HepG2 (cell line): ENCODE data around the gene RAB34. TPM values are rescaled to one million over a fixed set of nuclear protein-coding genes. Genes with fewer than 3 reads are reported as not detected.

Source experiments
- ATAC-seq: fragments of 200-7000 bp; cut with Tn5 transposase; 3 replicates; pipeline ENCODE4 v1.9.1; 2020; ENCODE audit warnings: mild to moderate bottlenecking, moderate library complexity
- BruUV-seq: library from RNA; stranded (reverse); fragments of 400-500 nt; replicated peaks from 2 replicates; lab custom pipeline; 2021; lab: Mats Ljungman, UMichigan
- CTCF ChIA-PET: fragments of 300-600 bp; formaldehyde crosslinking; extraction: SDS; loops from one replicate; lab custom pipeline; 2021; ENCODE audit warnings: low total read pairs, inconsistent platforms, low intra/inter-chr PET ratio; lab: Yijun Ruan, JAX
- POLR2A ChIA-PET: fragments of 350-600 bp; sonication (Branson Sonifier 250); formaldehyde crosslinking; loops from one replicate; lab custom pipeline; 2020; ENCODE audit warnings: antibody characterized with exemption, inconsistent platforms; lab: Yijun Ruan, JAX
- DNase-seq: peaks from one replicate; pipeline ENCODE4 v3.0.0-alpha.2; 2015; ENCODE audit warnings: low spot score
- FAIRE-seq: peaks from 3 replicates; lab custom pipeline; 2011; peaks lifted over from hg19 to GRCh38; lab: Jason Lieb, UNC
- H2AFZ ChIP-seq: one replicate; pipeline ENCODE4 v1.6.1; 2011; ENCODE audit warnings: low read length, inconsistent platforms
- H3K27ac ChIP-seq: fragments of 300-600 bp; 3 replicates; pipeline ENCODE4 v1.8.0; 2011; ENCODE audit warnings: mixed run types, mild to moderate bottlenecking, mixed read lengths, low read length, inconsistent platforms; ENCODE audit not compliant: insufficient read depth; ENCODE audit errors: extremely low read length
- H3K27me3 ChIP-seq, 2 experiments: fragments of 200-600 bp in 1 of 2; 2 replicates in 1 of 2; 3 replicates in 1 of 2; pipeline versions ENCODE4 v1.6.0 to v1.8.0; 2011; ENCODE audit warnings: low read length in 2 of 2, mild to moderate bottlenecking in 2 of 2, moderate library complexity in 2 of 2, inconsistent platforms in 1 of 2; ENCODE audit not compliant: insufficient read depth in 2 of 2, control insufficient read depth in 1 of 2
- H3K36me3 ChIP-seq, 2 experiments: fragments of 200-600 bp in 1 of 2; replicated peaks in 1 of 2; 2 replicates in 1 of 2; 3 replicates in 1 of 2; pipeline versions ENCODE4 v1.5.1 to v1.8.0; 2011; ENCODE audit warnings: low read length in 2 of 2, inconsistent platforms in 1 of 2; ENCODE audit not compliant: insufficient read depth in 2 of 2, control insufficient read depth in 1 of 2
- H3K4me1 ChIP-seq: 2 replicates; pipeline ENCODE4 v1.5.1; 2012; ENCODE audit warnings: low read length, inconsistent platforms; ENCODE audit not compliant: insufficient read depth
- H3K4me2 ChIP-seq: 2 replicates; pipeline ENCODE4 v1.6.0; 2011; ENCODE audit warnings: low read depth, low read length, inconsistent platforms
- H3K4me3 ChIP-seq, 3 experiments: fragments of 200-600 bp in 1 of 3; sonication (generic), shearing (Covaris generic) in 1 of 3; replicated peaks in 1 of 3; 2 replicates each; pipeline ENCODE4 v1.5.1; 2011 to 2016; ENCODE audit warnings: low read length in 3 of 3, inconsistent platforms in 2 of 3, low read depth in 2 of 3, mild to moderate bottlenecking in 2 of 3, control low read depth in 1 of 3, mixed read lengths in 1 of 3; ENCODE audit not compliant: insufficient read depth in 1 of 3
- H3K79me2 ChIP-seq: one replicate; pipeline ENCODE4 v1.6.1; 2011; ENCODE audit warnings: low read length, inconsistent platforms; ENCODE audit not compliant: insufficient read depth
- H3K9ac ChIP-seq: 2 replicates; pipeline ENCODE4 v1.6.0; 2011; ENCODE audit warnings: mild to moderate bottlenecking, low read depth, low read length, inconsistent platforms; ENCODE audit not compliant: insufficient read depth
- H3K9me3 ChIP-seq: 2 replicates; pipeline ENCODE4 v1.5.1; 2012; ENCODE audit warnings: mild to moderate bottlenecking, low read length
- H4K20me1 ChIP-seq: 2 replicates; pipeline ENCODE4 v1.6.0; 2011; ENCODE audit warnings: inconsistent platforms, mild to moderate bottlenecking, low read length, moderate library complexity; ENCODE audit not compliant: insufficient read depth
- DMAP1 ChIP-seq: IDR thresholded peaks from 2 replicates; pipeline ENCODE4 v1.6.1; 2016
- FOXJ3 ChIP-seq: sonication (generic); formaldehyde crosslinking; IDR thresholded peaks from 2 replicates; pipeline ENCODE4 v1.4.0; 2020; ENCODE audit warnings: missing genetic modification reagents, mild to moderate bottlenecking, borderline replicate concordance
- KAT2B ChIP-seq: fragments of 150-350 bp; IDR thresholded peaks from 2 replicates; pipeline ENCODE4 v1.6.1; 2014; ENCODE audit warnings: low read depth, low read length, borderline replicate concordance
- NAIF1 ChIP-seq: sonication (generic); formaldehyde crosslinking; IDR thresholded peaks from 2 replicates; pipeline ENCODE4 v1.5.0; 2020; ENCODE audit warnings: mild to moderate bottlenecking, missing genetic modification reagents, borderline replicate concordance
- POLR2AphosphoS5 ChIP-seq: IDR thresholded peaks from 2 replicates; pipeline ENCODE4 v1.6.1; 2012; ENCODE audit warnings: low read depth, low read length
- SPEN ChIP-seq: sonication (generic); formaldehyde crosslinking; IDR thresholded peaks from 2 replicates; pipeline ENCODE4 v1.5.1; 2020; ENCODE audit warnings: low read depth, mild to moderate bottlenecking, missing genetic modification reagents
- ZFP36 ChIP-seq: fragments of 150-350 bp; IDR thresholded peaks from 2 replicates; pipeline ENCODE4 v1.6.1; 2018; ENCODE audit warnings: borderline replicate concordance, low read length, low read depth; ENCODE audit not compliant: partially characterized antibody
- ZFX ChIP-seq: sonication (generic); formaldehyde crosslinking; IDR thresholded peaks from 2 replicates; pipeline ENCODE4 v1.4.0; 2020; ENCODE audit warnings: mild to moderate bottlenecking, low read depth, missing genetic modification reagents, moderate library complexity
- ZNF850 ChIP-seq: sonication (generic); formaldehyde crosslinking; conservative IDR thresholded peaks from 2 replicates; pipeline ENCODE4 v1.9.0; 2021; ENCODE audit warnings: mild to moderate bottlenecking, missing genetic modification reagents
- ZNF879 ChIP-seq: sonication (generic); formaldehyde crosslinking; IDR thresholded peaks from 2 replicates; pipeline ENCODE4 v1.8.1; 2023; ENCODE audit warnings: missing genetic modification reagents
- WGBS: methylation state at CpG from one replicate; pipeline ENCODE4 v1.1.6; 2017; ENCODE audit warnings: low lambda C conversion rate; 5-methylcytosine and 5-hydroxymethylcytosine counted together
- in situ Hi-C: cut with HindIII; loops from 2 replicates; pipeline ENCODE4 v1.10.0; 2017; ENCODE audit warnings: low pct_unique_long_range_greater_than_20kb; ENCODE audit not compliant: extremely low pct_ligation_motif_present
- intact Hi-C: fragments of 100-400 bp; cut with micrococcal nuclease; formaldehyde crosslinking; loops from one replicate; pipeline ENCODE4 v1.10.0; 2022; ENCODE audit not compliant: unreplicated experiment
- polyA plus RNA-seq, 8 experiments: library from polyadenylated mRNA; depleted of rRNA in 3 of 8; stranded (reverse) in 7 of 8; unstranded in 1 of 8; fragments of >200 nt; fragmentation: Illumina TruSeq in 4 of 8; extraction: Trizol in 4 of 8; gene quantifications; 2 replicates each; pipeline versions ENCODE4 v1.2.1 to v1.2.3, GENCODE V29; 2011 to 2016; ENCODE audit warnings: low read depth in 4 of 8, missing spikeins in 1 of 8, mixed read lengths in 1 of 8; ENCODE audit not compliant: insufficient read depth in 1 of 8
- total RNA-seq, 5 experiments: library from RNA; depleted of rRNA; stranded (reverse); fragments of >200 nt; fragmentation: Illumina TruSeq; extraction: Trizol; gene quantifications; 2 replicates each; pipeline ENCODE4 v1.2.3, GENCODE V29; 2016; ENCODE audit warnings: low read depth in 1 of 5
- TF ChIP-seq, protein P1 (sequence below): sonication (generic); formaldehyde crosslinking; IDR thresholded peaks from 2 replicates; pipeline ENCODE4 v1.5.1; 2020; ENCODE audit warnings: missing genetic modification reagents, mild to moderate bottlenecking, borderline replicate concordance
- TF ChIP-seq, protein P2 (sequence below), 2 experiments: sonication (generic) in 1 of 2; formaldehyde crosslinking in 1 of 2; IDR thresholded peaks; 2 replicates each; pipeline versions ENCODE4 v1.4.0 to v1.6.1; 2016 to 2020; ENCODE audit warnings: borderline replicate concordance in 1 of 2, low read depth in 1 of 2, mild to moderate bottlenecking in 1 of 2, missing genetic modification reagents in 1 of 2

RAB34 gene
- total and polyA plus RNA-seq, 2 of the 13 experiments (the other 11 are each of a cell fraction or from before 2014, with no cell fraction given), result 0.49 TPM; not detected in 1

DNA sequence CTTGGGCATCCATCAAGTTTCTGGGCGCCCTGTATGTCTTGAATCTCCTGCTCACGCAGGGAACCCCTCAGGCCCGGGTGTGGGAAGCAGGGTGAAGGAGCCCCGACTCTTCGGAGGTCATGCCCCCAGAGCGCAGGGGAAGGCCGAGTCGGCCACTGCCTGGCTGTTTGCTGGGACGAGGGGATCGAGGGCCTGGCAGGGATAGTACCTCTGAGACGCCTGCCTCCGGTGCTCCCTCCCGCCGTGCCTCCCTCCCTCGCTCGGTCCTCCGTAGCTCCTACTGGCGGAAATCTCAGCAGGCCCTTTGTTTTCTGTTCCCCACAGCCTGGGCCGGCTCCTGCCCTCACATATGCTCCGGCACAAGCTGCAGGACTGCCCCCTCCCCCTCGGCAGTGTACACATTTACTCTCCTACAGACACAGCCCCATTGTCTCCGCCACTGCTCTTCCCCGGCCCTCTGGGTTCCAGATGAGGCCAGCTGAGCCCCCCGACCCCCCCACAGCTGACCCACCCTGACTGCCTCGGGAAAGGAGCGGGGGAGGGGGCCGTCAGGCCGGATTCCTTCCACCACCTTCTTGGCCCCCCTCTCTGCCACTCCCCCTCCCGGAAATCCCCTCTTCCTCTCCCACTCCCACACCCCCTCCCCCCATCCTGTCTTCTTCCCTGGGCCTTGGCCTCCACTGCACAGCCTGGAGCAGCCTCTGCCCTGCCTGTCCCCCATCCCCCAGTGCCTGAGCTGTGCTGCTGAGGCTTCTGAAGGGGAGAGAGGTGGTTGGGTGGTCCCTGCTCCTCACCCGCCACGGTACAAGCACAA is 27.5 kb upstream of the RAB34 start:
- Histone ChIP-seq H3K4me2 (peak overlapping the region; percentile 98), H3K4me3 (peak overlapping the region; percentile 72 to 93 (median 74)), H3K27me3 (no peaks in the 10 kb centered on the region; a peak in 1 of 5 replicates), H4K20me1 (peaks cover 45% of the 10 kb centered on the region), H3K9ac (peak overlapping the region; percentile 98), H3K27ac (peak overlapping the region; percentile 95), H3K36me3 (peaks cover 36 to 43% of the 10 kb centered on the region in 2 experiments), H2AFZ (no peak overlapping the region), H3K9me3 (no peaks in the 10 kb centered on the region), H3K79me2 (peaks cover 33% of the 10 kb centered on the region), H3K4me1 (peaks cover 61% of the 10 kb centered on the region)
- ATAC-seq (peak; percentile 68), FAIRE-seq (peak; percentile 8), DNase-seq (peak; percentile 90)
- BruUV-seq, result no TSS peak
- WGBS, result 4% methylated on average over 8 of the region's 31 CpGs
- CTCF ChIA-PET, result interaction anchor here (2.8 kb wide), 1 partner anchor 18 kb away, joined by 14 read pairs; the partner anchor contains the start of gene TLCD1
- POLR2A ChIA-PET, result interaction anchor here (0.8 to 12.3 kb wide), 18 partner anchors 9 to 207 kb away, joined by 3 to 590 read pairs (median 6); partner anchors contain the start of genes BLTP2, DHRS13, FAM222B and FLOT2
- in situ Hi-C loops, result loop anchor here (25.0 kb wide), 1 partner anchor 367 kb away; no protein-coding TSS in a partner anchor
- intact Hi-C loops, result loop anchor here (1.0 kb wide), 1 partner anchor 17 kb away; the partner anchor contains the start of gene NEK8
- TF ChIP-seq FOXJ3 (CRISPR knock-in tag) (no peak), KAT2B (no peak), ZNF879 (CRISPR knock-in tag) (no peak), ZNF850 (CRISPR knock-in tag) (no peak), DMAP1 (CRISPR knock-in tag) (peak; percentile 29; the same call in 1 of the 2 replicates), ZFX (CRISPR knock-in tag) (peak; percentile 73), NAIF1 (CRISPR knock-in tag) (peak; percentile 52; the same call in 1 of the 2 replicates), SPEN (CRISPR knock-in tag) (peak; percentile 33; the same call in 1 of the 2 replicates), POLR2AphosphoS5 (peak; percentile 76), ZFP36 (no peak)
- TF ChIP-seq, protein P1, sequence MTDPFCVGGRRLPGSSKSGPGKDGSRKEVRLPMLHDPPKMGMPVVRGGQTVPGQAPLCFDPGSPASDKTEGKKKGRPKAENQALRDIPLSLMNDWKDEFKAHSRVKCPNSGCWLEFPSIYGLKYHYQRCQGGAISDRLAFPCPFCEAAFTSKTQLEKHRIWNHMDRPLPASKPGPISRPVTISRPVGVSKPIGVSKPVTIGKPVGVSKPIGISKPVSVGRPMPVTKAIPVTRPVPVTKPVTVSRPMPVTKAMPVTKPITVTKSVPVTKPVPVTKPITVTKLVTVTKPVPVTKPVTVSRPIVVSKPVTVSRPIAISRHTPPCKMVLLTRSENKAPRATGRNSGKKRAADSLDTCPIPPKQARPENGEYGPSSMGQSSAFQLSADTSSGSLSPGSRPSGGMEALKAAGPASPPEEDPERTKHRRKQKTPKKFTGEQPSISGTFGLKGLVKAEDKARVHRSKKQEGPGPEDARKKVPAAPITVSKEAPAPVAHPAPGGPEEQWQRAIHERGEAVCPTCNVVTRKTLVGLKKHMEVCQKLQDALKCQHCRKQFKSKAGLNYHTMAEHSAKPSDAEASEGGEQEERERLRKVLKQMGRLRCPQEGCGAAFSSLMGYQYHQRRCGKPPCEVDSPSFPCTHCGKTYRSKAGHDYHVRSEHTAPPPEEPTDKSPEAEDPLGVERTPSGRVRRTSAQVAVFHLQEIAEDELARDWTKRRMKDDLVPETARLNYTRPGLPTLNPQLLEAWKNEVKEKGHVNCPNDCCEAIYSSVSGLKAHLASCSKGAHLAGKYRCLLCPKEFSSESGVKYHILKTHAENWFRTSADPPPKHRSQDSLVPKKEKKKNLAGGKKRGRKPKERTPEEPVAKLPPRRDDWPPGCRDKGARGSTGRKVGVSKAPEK (CRISPR knock-in tag), result no peak
- TF ChIP-seq, protein P2, sequence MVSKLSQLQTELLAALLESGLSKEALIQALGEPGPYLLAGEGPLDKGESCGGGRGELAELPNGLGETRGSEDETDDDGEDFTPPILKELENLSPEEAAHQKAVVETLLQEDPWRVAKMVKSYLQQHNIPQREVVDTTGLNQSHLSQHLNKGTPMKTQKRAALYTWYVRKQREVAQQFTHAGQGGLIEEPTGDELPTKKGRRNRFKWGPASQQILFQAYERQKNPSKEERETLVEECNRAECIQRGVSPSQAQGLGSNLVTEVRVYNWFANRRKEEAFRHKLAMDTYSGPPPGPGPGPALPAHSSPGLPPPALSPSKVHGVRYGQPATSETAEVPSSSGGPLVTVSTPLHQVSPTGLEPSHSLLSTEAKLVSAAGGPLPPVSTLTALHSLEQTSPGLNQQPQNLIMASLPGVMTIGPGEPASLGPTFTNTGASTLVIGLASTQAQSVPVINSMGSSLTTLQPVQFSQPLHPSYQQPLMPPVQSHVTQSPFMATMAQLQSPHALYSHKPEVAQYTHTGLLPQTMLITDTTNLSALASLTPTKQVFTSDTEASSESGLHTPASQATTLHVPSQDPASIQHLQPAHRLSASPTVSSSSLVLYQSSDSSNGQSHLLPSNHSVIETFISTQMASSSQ (IDR thresholded peaks at IDR 0.05; ENCODE audit: low read depth), result no peak
- TF ChIP-seq, protein P2 (CRISPR knock-in tag; IDR thresholded peaks at IDR 0.05; ENCODE audit: borderline replicate concordance), result peak; percentile 56
